H1 (cell line): ENCODE measurements around the gene STBD1. TPM values are rescaled to one million over a fixed set of nuclear protein-coding genes. Genes with fewer than 3 reads are reported as not detected.

Experiments
- CTCF ChIA-PET: fragments of 300-600 bp; sonication (Branson Sonifier 250); formaldehyde crosslinking; loops from one replicate; lab custom pipeline; 2021; ENCODE audit not compliant: partially characterized antibody; lab: Charles Lee
- POLR2A ChIA-PET: fragments of 300-600 bp; sonication (Branson Sonifier 250); formaldehyde crosslinking; loops from one replicate; lab custom pipeline; 2021; ENCODE audit warnings: inconsistent platforms; ENCODE audit not compliant: partially characterized antibody; lab: Charles Lee
- DNase-seq, 2 experiments: peaks; one replicate each; pipeline versions ENCODE4 v3.0.0 to v3.0.0-alpha.2; 2010 to 2022; ENCODE audit warnings: low spot score in 2 of 2, low read depth in 1 of 2, mixed read lengths in 1 of 2
- FAIRE-seq: peaks from 2 replicates; lab custom pipeline; 2011; peaks lifted over from hg19 to GRCh38; lab: Jason Lieb, UNC
- H2AFZ ChIP-seq: 2 replicates; pipeline ENCODE4 v1.8.1; 2012; ENCODE audit warnings: low read length, inconsistent platforms
- H2AK5ac ChIP-seq: 2 replicates; pipeline ENCODE4 v1.6.1; 2013; ENCODE audit warnings: low read depth, low read length
- H2BK120ac ChIP-seq: replicated peaks from 2 replicates; pipeline ENCODE3; 2013; ENCODE audit warnings: low read depth, low read length, inconsistent platforms
- H2BK12ac ChIP-seq: 2 replicates; pipeline ENCODE4 v1.6.1; 2013; ENCODE audit warnings: low read depth, low read length
- H2BK15ac ChIP-seq: 2 replicates; pipeline ENCODE4 v1.6.1; 2013; ENCODE audit warnings: low read length
- H2BK20ac ChIP-seq: 2 replicates; pipeline ENCODE4 v1.6.1; 2013; ENCODE audit warnings: low read length
- H2BK5ac ChIP-seq: 2 replicates; pipeline ENCODE4 v1.6.1; 2013; ENCODE audit warnings: low read depth, low read length
- H3K14ac ChIP-seq: 2 replicates; pipeline ENCODE4 v1.6.1; 2013; ENCODE audit warnings: inconsistent platforms; ENCODE audit not compliant: insufficient read length
- H3K18ac ChIP-seq: 2 replicates; pipeline ENCODE4 v1.6.1; 2013; ENCODE audit warnings: low read length; ENCODE audit errors: extremely low read depth
- H3K23ac ChIP-seq: 2 replicates; pipeline ENCODE4 v1.6.1; 2013; ENCODE audit warnings: inconsistent platforms; ENCODE audit not compliant: insufficient read length
- H3K23me2 ChIP-seq: 2 replicates; pipeline ENCODE4 v1.6.1; 2013; ENCODE audit warnings: low read depth, low read length
- H3K27ac ChIP-seq: 2 replicates; pipeline ENCODE4 v1.6.1; 2011; ENCODE audit warnings: low read depth, low read length, inconsistent platforms
- H3K27me3 ChIP-seq, 4 experiments: replicated peaks in 1 of 4; 1 replicate in 1 of 4; 2 replicates in 3 of 4; pipeline versions ENCODE4 v1.6.1 to v1.8.1; 2011 to 2013; ENCODE audit warnings: low read length in 3 of 4, mild to moderate bottlenecking in 3 of 4, inconsistent platforms in 2 of 4, mixed read lengths in 2 of 4, moderate library complexity in 1 of 4; ENCODE audit not compliant: control insufficient read depth in 3 of 4, insufficient read depth in 3 of 4; ENCODE audit errors: extremely low read depth in 1 of 4
- H3K36me3 ChIP-seq, 4 experiments: 2 replicates each; pipeline versions ENCODE4 v1.6.1 to v1.8.1; 2011 to 2013; ENCODE audit warnings: mild to moderate bottlenecking in 4 of 4, low read length in 3 of 4, moderate library complexity in 2 of 4, control low read depth in 1 of 4, inconsistent platforms in 1 of 4; ENCODE audit not compliant: insufficient read depth in 4 of 4, control insufficient read depth in 2 of 4
- H3K4ac ChIP-seq: replicated peaks from 2 replicates; pipeline ENCODE3; 2013; ENCODE audit warnings: low read length, low read depth, mixed read lengths, inconsistent platforms; ENCODE audit not compliant: insufficient read length
- H3K4me1 ChIP-seq, 4 experiments: replicated peaks in 1 of 4; 1 replicate in 1 of 4; 2 replicates in 3 of 4; pipeline versions ENCODE4 v1.6.1 to v1.8.1; 2011 to 2013; ENCODE audit warnings: low read length in 3 of 4, inconsistent platforms in 2 of 4, mixed read lengths in 1 of 4; ENCODE audit not compliant: insufficient read depth in 4 of 4, control insufficient read depth in 3 of 4
- H3K4me2 ChIP-seq, 2 experiments: 2 replicates each; pipeline versions ENCODE4 v1.6.1 to v1.8.1; 2011 to 2013; ENCODE audit warnings: low read depth in 2 of 2, low read length in 2 of 2, control low read depth in 1 of 2, inconsistent platforms in 1 of 2, mild to moderate bottlenecking in 1 of 2; ENCODE audit not compliant: insufficient read depth in 1 of 2
- H3K4me3 ChIP-seq, 4 experiments: fragments of 200-600, 300-600 bp in 1 of 4; sonication (generic), shearing (Covaris generic), sonication (Bioruptor Twin) in 1 of 4; 2 replicates each; pipeline versions ENCODE4 v1.5.1 to v1.8.1; 2011 to 2016; ENCODE audit warnings: low read length in 4 of 4, low read depth in 3 of 4, control low read depth in 2 of 4, inconsistent platforms in 2 of 4, mild to moderate bottlenecking in 2 of 4, mixed read lengths in 1 of 4, moderate library complexity in 1 of 4; ENCODE audit not compliant: insufficient read depth in 2 of 4; ENCODE audit errors: extremely low read depth in 1 of 4
- H3K56ac ChIP-seq: replicated peaks from 2 replicates; pipeline ENCODE3; 2013; ENCODE audit warnings: low read depth, mild to moderate bottlenecking, mixed read lengths, low read length, inconsistent platforms; ENCODE audit not compliant: insufficient read length
- H3K79me1 ChIP-seq: 2 replicates; pipeline ENCODE4 v1.6.1; 2013; ENCODE audit warnings: low read depth, low read length, control low read depth
- H3K79me2 ChIP-seq, 2 experiments: 2 replicates each; pipeline versions ENCODE4 v1.6.1 to v1.8.1; 2012 to 2013; ENCODE audit warnings: low read length in 2 of 2, mild to moderate bottlenecking in 2 of 2, inconsistent platforms in 1 of 2; ENCODE audit not compliant: insufficient read depth in 2 of 2, control insufficient read depth in 1 of 2
- H3K9ac ChIP-seq, 4 experiments: replicated peaks in 1 of 4; 1 replicate in 1 of 4; 2 replicates in 3 of 4; pipeline versions ENCODE4 v1.6.1 to v1.8.1; 2011 to 2013; ENCODE audit warnings: low read depth in 3 of 4, low read length in 3 of 4, control low read depth in 2 of 4, mild to moderate bottlenecking in 2 of 4, moderate library complexity in 2 of 4, inconsistent platforms in 1 of 4; ENCODE audit errors: extremely low read depth in 1 of 4
- H3K9me3 ChIP-seq, 2 experiments: 2 replicates each; pipeline versions ENCODE4 v1.6.1 to v1.8.1; 2012 to 2013; ENCODE audit warnings: mild to moderate bottlenecking in 2 of 2, moderate library complexity in 2 of 2, control low read depth in 1 of 2, inconsistent platforms in 1 of 2, low read depth in 1 of 2, low read length in 1 of 2, mixed read lengths in 1 of 2; ENCODE audit not compliant: insufficient read depth in 2 of 2
- H4K20me1 ChIP-seq, 2 experiments: replicated peaks in 1 of 2; 2 replicates each; pipeline versions ENCODE3 to v1.8.1; 2011 to 2013; ENCODE audit warnings: inconsistent platforms in 2 of 2, low read length in 2 of 2, mild to moderate bottlenecking in 1 of 2; ENCODE audit not compliant: insufficient read depth in 2 of 2, control insufficient read depth in 1 of 2
- H4K5ac ChIP-seq: 2 replicates; pipeline ENCODE4 v1.6.1; 2013; ENCODE audit warnings: low read length, low read depth, mixed read lengths, inconsistent platforms; ENCODE audit not compliant: insufficient read length
- H4K8ac ChIP-seq: 2 replicates; pipeline ENCODE4 v1.8.0; 2013; ENCODE audit warnings: mild to moderate bottlenecking, moderate library complexity, low read length, inconsistent platforms; ENCODE audit not compliant: insufficient read depth; ENCODE audit errors: extremely low read depth
- H4K91ac ChIP-seq: replicated peaks from 2 replicates; pipeline ENCODE3; 2013; ENCODE audit warnings: low read length, mixed read lengths, inconsistent platforms; ENCODE audit not compliant: insufficient read length
- BCL11A ChIP-seq, 2 experiments: IDR thresholded peaks; one replicate each; pipeline ENCODE4 v1.6.1; 2011; ENCODE audit warnings: low read depth in 2 of 2, low read length in 2 of 2, mild to moderate bottlenecking in 2 of 2
- CHD2 ChIP-seq: IDR thresholded peaks from 2 replicates; pipeline ENCODE4 v1.6.1; 2012; ENCODE audit warnings: low read length, improper control_type of control experiment
- GABPA ChIP-seq: IDR thresholded peaks from 2 replicates; pipeline ENCODE4 v1.6.1; 2011; ENCODE audit warnings: mild to moderate bottlenecking, low read length, moderate library complexity, borderline replicate concordance; ENCODE audit not compliant: insufficient read depth
- MAX ChIP-seq: IDR thresholded peaks from 2 replicates; pipeline ENCODE4 v1.6.1; 2012; ENCODE audit warnings: inconsistent platforms
- PHF8 ChIP-seq: fragments of 200-600 bp; sonication (generic); conservative IDR thresholded peaks from 2 replicates; pipeline ENCODE4 v1.7.1; 2012; ENCODE audit warnings: low read depth, mild to moderate bottlenecking, inconsistent platforms, low read length, moderate library complexity
- POU5F1 ChIP-seq: IDR thresholded peaks from 2 replicates; pipeline ENCODE4 v1.6.1; 2011; ENCODE audit warnings: low read depth, mild to moderate bottlenecking, low read length, moderate library complexity
- TAF1 ChIP-seq: IDR thresholded peaks from 2 replicates; pipeline ENCODE4 v1.6.1; 2011; ENCODE audit warnings: mild to moderate bottlenecking, low read depth, low read length
- TEAD4 ChIP-seq: IDR thresholded peaks from 2 replicates; pipeline ENCODE4 v1.6.1; 2012; ENCODE audit warnings: low read depth, low read length, inconsistent platforms, mixed read lengths
- ZNF274 ChIP-seq: IDR thresholded peaks from 2 replicates; pipeline ENCODE4 v1.7.0; 2012; ENCODE audit warnings: low read length, borderline replicate concordance; ENCODE audit errors: extremely low read depth
- WGBS, 2 experiments: shearing (Covaris generic) in 1 of 2; methylation state at CpG; one replicate each; pipeline versions ENCODE4 v1.1.6 to v1.1.7; 2013 to 2015; ENCODE audit warnings: low lambda C conversion rate in 2 of 2, mixed read lengths in 2 of 2, inconsistent platforms in 1 of 2, low coverage in 1 of 2, missing lambda C conversion rate in 1 of 2; ENCODE audit not compliant: insufficient replicate concordance in 2 of 2, insufficient coverage in 1 of 2, insufficient read length in 1 of 2; ENCODE audit errors: extremely low coverage in 1 of 2, missing lambda C conversion rate in 1 of 2; 5-methylcytosine and 5-hydroxymethylcytosine counted together
- polyA plus RNA-seq, 7 experiments: library from polyadenylated mRNA; depleted of rRNA in 3 of 7; stranded (reverse) in 5 of 7; unstranded in 2 of 7; fragments of >200 nt in 5 of 7; fragments of 200-250 nt in 2 of 7; gene quantifications; 1 replicate in 5 of 7; 2 replicates in 1 of 7; 4 replicates in 1 of 7; pipeline versions ENCODE4 v1.2.1 to v1.2.3, GENCODE V29; 2011 to 2013; ENCODE audit warnings: missing spikeins in 2 of 7, mixed read lengths in 2 of 7
- total RNA-seq: library from RNA; stranded (reverse); fragmentation: NEBNext Ultra II Directional; extraction: Animal tissue kit (Norgen Biotek cat#: 25700); gene quantifications from 2 replicates; pipeline ENCODE4 v1.2.1, GENCODE V29; 2021

The STBD1 gene
- total and polyA plus RNA-seq, 2 of the 8 experiments (the other 6 are each of a cell fraction or from before 2014, with no cell fraction given): 0.45 to 1.7 TPM

GRCh38 chr4:76293772-76294171, 12.8 kb upstream of the STBD1 start:
- Histone ChIP-seq H4K5ac (no peak overlapping the region), H2AFZ (no peak overlapping the region), H3K4me1 (no peaks in the 10 kb centered on the region), H4K91ac (no peak overlapping the region), H3K23ac (no peak overlapping the region), H3K79me2 (no peaks in the 10 kb centered on the region), H3K18ac (no peak overlapping the region), H3K79me1 (no peaks in the 10 kb centered on the region; the same call in 1 of the 2 replicates), H3K9ac (no peak overlapping the region), H2BK12ac (no peak overlapping the region), H3K23me2 (no peaks in the 10 kb centered on the region), H4K20me1 (no peaks in the 10 kb centered on the region), H3K27me3 (no peaks in the 10 kb centered on the region), H2AK5ac (no peak overlapping the region), H4K8ac (no peak overlapping the region), H2BK120ac (no peak overlapping the region), H2BK20ac (no peak overlapping the region), H2BK5ac (no peak overlapping the region), H3K14ac (no peak overlapping the region), H3K36me3 (no peaks in the 10 kb centered on the region), H3K4ac (no peak overlapping the region), H3K56ac (no peak overlapping the region), H3K4me3 (no peak overlapping the region), H2BK15ac (no peak overlapping the region), H3K9me3 (peaks cover 0 to 10% of the 10 kb centered on the region in 2 experiments; a peak in 2 of 4 replicates), H3K4me2 (no peak overlapping the region), H3K27ac (no peak overlapping the region)
- 88% methylated on average over 2 of the region's 2 CpGs; no CpG with 5 or more reads in 1 of the 2 experiments for whole genome bisulfite sequencing, 2 experiments
- DNase-seq (no peak), FAIRE-seq (no peak)
- CTCF ChIA-PET: interaction anchor here (0.6 to 5.2 kb wide), 5 partner anchors 14 to 105 kb away, joined by 3 to 24 read pairs (median 4); partner anchors contain the start of gene STBD1
- POLR2A ChIA-PET: interaction anchor here (1.3 kb wide), 1 partner anchor 13 kb away, joined by 6 read pairs; the partner anchor contains the start of gene STBD1
- TF ChIP-seq CHD2 (no peak), TAF1 (no peak), MAX (no peak), POU5F1 (no peak), GABPA (no peak), PHF8 (no peak), BCL11A (IDR thresholded peaks at IDR 0.05; ENCODE audit: low read depth in 2 of 2, low read length in 2 of 2) (no peak), ZNF274 (no peak), TEAD4 (no peak)
